ENCODE data around the gene CDK5.
"Not testable (repeated sequence)": the region's sequence is repeated elsewhere in the genome, so short reads cannot be mapped to it uniquely, and the experiment has no call there.

Gene CDK5

GRCh38 chr7:151013356-151013732, 44.4 kb downstream of the CDK5 start:
- DNase-seq: no peak

- DNase-seq: peak; percentile 3
Observed at GRCh38 chr7:151012911-151013347, 44.8 kb downstream of the CDK5 start.

GRCh38 chr7:151012031-151012692, 45.5 kb downstream of the CDK5 start:
- no peak for DNase-seq

- DNase-seq: not testable (repeated sequence)
Observed at GRCh38 chr7:151011616-151012015, 46.1 kb downstream of the CDK5 start.

GRCh38 chr7:151011097-151011409, 46.6 kb downstream of the CDK5 start:
- peak; percentile 46 for DNase-seq

- peak; percentile 79 for DNase-seq
Observed at GRCh38 chr7:151010307-151011096, 47.2 kb downstream of the CDK5 start.

- DNase-seq: no peak
Observed at GRCh38 chr7:151010037-151010306, 47.7 kb downstream of the CDK5 start.

GRCh38 chr7:151009327-151010036, 48.2 kb downstream of the CDK5 start:
- peak; percentile 67 for DNase-seq

GRCh38 chr7:151008511-151009323, 49.0 kb downstream of the CDK5 start:
- peak; percentile 95 for DNase-seq

- peak; percentile 86 for DNase-seq
Observed at GRCh38 chr7:151008143-151008510, 49.6 kb downstream of the CDK5 start.

GRCh38 chr7:151007469-151007898, 50.2 kb downstream of the CDK5 start:
- DNase-seq: peak; percentile 31

GRCh38 chr7:151006590-151007300, 51.0 kb downstream of the CDK5 start:
- no peak for DNase-seq

- no peak for DNase-seq
Observed at GRCh38 chr7:151005566-151005965, 52.1 kb downstream of the CDK5 start.

Measured in OCI-M1 (cell line).